ENCODE results near the gene S100A5. TPM values are rescaled to one million over a fixed set of nuclear protein-coding genes. Genes with fewer than 3 reads are reported as not detected.
A peak's percentile ranks its signal among the peaks of the same experiment; 100 is the strongest.

S100A5 gene
- total RNA-seq, 1 donor from 2014 or later = not detected

DNA sequence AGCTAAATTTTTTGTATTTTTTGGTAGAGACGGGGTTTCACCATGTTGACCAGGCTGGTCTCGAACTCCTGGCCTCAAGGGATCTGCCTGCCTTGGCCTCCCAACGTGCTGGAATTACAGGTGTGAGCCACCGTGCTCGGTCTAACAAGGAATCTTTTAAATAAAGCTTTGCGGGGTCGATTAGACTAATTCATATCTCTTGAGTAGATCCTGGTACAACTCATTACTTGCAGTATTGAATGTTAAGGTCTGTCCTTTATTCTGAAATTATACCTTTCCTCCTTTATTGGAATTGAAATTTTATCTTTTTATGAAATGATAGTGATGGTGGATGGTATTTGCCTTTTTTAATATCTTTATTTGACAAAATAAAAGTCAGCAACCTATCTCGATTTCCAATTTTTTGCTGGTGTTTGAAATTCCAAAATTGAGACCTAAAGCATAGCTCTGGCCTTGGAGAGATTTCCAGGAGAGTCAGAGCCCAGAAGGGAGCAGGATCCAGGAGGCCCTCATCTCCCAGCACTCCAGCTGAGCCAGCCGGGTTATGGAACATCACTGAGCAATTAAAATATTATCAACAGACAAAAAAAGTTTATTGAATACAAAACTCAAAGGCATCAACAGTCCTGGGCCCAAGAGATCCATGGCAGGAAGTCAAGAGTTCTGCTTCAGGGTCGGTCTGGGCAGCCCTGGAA is 20.2 kb upstream of the S100A5 start:
- H3K4me1 ChIP-seq (ENCODE audit: control insufficient read depth in 3 of 3, insufficient read depth in 3 of 3, low read length in 3 of 3) = peaks cover 4 to 7% (median 6%) of the 10 kb centered on the region in 3 donors
- no peaks in the 10 kb centered on the region for H3K27me3 ChIP-seq (ENCODE audit: control insufficient read depth in 3 of 3, insufficient read depth in 3 of 3, low read length in 3 of 3)
- no peak overlapping the region for H3K4me3 ChIP-seq (ENCODE audit: low read length in 3 of 3)
- no peak overlapping the region for H3K9ac ChIP-seq (ENCODE audit: low read depth in 1 of 3, low read length in 3 of 3)
- no peaks in the 10 kb centered on the region for H3K9me3 ChIP-seq (ENCODE audit: control insufficient read depth in 3 of 3, low read length in 3 of 3)
- no peaks in the 10 kb centered on the region for H3K36me3 ChIP-seq (ENCODE audit: control insufficient read depth in 3 of 3, insufficient read depth in 3 of 3, low read length in 3 of 3)
- H3K27ac ChIP-seq (ENCODE audit: low read depth, low read length) = no peak overlapping the region

DNA sequence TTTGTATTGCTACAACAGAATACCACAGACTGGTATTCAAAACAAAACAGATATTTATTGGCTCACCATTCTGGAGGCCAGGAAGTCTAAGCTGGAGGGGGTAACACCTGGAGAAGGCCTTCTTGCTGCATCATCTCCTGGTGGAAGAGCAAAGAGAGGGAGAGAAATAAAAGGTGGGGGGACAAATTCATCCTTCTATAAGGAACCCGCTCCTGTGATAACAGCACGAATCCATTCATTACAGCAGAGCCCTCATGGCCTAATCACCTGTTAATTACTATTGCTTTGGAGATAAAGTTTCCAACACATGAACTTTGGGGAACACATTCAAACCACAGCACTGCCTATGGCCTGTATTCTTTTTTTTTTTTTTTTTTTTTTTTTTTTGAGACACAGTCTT is 19.5 kb upstream of the S100A5 start:
- H3K4me3 ChIP-seq (ENCODE audit: low read length in 3 of 3) = no peak overlapping the region
- no peaks in the 10 kb centered on the region for H3K36me3 ChIP-seq (ENCODE audit: control insufficient read depth in 3 of 3, insufficient read depth in 3 of 3, low read length in 3 of 3)
- H3K27ac ChIP-seq (ENCODE audit: low read depth, low read length) = no peak overlapping the region
- peaks cover 0 to under 1% (median 0%) of the 10 kb centered on the region in 3 donors for H3K4me1 ChIP-seq (ENCODE audit: control insufficient read depth in 3 of 3, insufficient read depth in 3 of 3, low read length in 3 of 3)
- H3K9me3 ChIP-seq (ENCODE audit: control insufficient read depth in 3 of 3, low read length in 3 of 3) = no peaks in the 10 kb centered on the region
- H3K27me3 ChIP-seq (ENCODE audit: control insufficient read depth in 3 of 3, insufficient read depth in 3 of 3, low read length in 3 of 3) = no peaks in the 10 kb centered on the region
- no peak overlapping the region for H3K9ac ChIP-seq (ENCODE audit: low read depth in 1 of 3, low read length in 3 of 3)

DNA sequence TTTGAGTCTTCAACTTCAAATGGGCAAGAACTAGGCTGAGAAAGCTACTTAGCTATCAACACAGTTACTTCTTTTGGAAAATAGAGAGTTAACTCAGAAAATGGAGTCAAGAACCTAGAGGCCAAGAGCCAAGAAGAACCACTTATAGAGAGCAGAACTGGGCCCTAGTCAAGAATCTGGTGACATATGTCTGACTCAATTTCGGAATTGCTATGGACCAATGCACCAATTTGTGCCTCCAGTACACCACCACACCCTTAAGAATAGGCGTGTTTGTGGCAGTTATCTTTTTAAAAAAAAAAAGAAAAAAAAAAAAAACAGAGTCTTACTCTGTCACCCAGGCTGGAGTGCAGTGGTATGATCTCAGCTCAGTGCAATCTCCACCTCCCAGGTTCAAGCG is 17.1 kb upstream of the S100A5 start:
- no peak overlapping the region for H3K27ac ChIP-seq (ENCODE audit: low read depth, low read length)
- no peak overlapping the region for H3K9ac ChIP-seq (ENCODE audit: low read depth in 1 of 3, low read length in 3 of 3)
- H3K4me3 ChIP-seq (ENCODE audit: low read length in 3 of 3) = no peak overlapping the region
- peaks cover 9 to 16% (median 13%) of the 10 kb centered on the region in 3 donors for H3K4me1 ChIP-seq (ENCODE audit: control insufficient read depth in 3 of 3, insufficient read depth in 3 of 3, low read length in 3 of 3)
- no peaks in the 10 kb centered on the region for H3K27me3 ChIP-seq (ENCODE audit: control insufficient read depth in 3 of 3, insufficient read depth in 3 of 3, low read length in 3 of 3)
- H3K36me3 ChIP-seq (ENCODE audit: control insufficient read depth in 3 of 3, insufficient read depth in 3 of 3, low read length in 3 of 3) = no peaks in the 10 kb centered on the region
- no peaks in the 10 kb centered on the region for H3K9me3 ChIP-seq (ENCODE audit: control insufficient read depth in 3 of 3, low read length in 3 of 3)

DNA sequence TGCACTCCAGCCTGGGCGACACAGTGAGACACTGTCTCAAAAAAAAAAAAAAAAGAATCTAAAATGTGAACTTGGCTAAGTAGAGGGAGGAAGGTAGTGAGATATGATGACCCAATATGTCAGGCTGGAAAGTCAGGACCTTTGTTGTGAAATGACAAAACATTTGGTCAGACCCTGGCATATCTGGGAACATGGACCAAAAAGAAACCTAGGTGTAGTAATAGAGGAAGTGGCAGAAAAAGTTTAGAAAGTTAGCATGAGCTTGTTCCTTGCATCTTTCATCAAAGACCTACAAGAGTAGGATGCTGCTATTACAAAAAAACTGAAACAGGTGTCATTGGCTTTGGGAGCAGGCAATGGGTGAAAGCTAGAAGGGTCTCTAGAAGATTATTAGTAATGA is 15.6 kb upstream of the S100A5 start:
- H3K27me3 ChIP-seq (ENCODE audit: control insufficient read depth in 3 of 3, insufficient read depth in 3 of 3, low read length in 3 of 3) = no peaks in the 10 kb centered on the region
- peaks cover 9 to 16% (median 13%) of the 10 kb centered on the region in 3 donors for H3K4me1 ChIP-seq (ENCODE audit: control insufficient read depth in 3 of 3, insufficient read depth in 3 of 3, low read length in 3 of 3)
- no peak overlapping the region for H3K9ac ChIP-seq (ENCODE audit: low read depth in 1 of 3, low read length in 3 of 3)

DNA sequence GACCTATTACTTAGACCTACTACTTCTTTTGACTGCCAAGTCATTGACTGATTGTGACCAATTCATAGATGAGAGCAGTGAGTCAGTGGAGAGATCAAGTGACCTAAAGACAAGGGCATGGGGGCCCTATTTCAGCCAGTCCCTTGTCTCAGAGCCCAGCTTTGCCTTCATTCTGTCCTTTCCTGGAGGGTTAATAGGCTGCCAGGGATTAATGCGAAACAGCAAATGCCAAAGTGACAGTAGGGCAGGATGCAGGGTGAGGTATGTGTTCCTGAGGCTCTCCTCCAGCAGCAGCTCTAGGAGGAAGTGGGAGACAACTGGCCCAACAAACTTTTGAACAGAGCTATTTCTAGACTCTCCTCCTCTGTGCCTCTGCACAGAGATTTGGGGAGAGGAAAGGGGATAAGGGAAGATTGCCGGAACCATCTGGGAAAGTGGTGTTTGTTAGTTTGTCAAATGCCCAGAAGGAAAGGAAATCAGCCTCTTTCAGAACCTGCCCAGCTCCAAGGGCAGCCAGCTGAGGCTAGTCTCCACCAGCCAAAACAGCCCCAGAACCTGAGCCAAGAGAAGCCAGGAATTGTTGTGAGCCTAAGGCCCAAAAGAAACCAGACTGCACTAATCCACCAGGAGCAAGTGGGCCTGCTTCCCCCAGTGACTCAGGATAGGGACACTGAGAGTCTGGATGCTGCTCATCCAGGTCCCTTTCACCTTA is 13.3 kb upstream of the S100A5 start:
- no peak overlapping the region for H3K4me3 ChIP-seq (ENCODE audit: low read length in 3 of 3)
- no peaks in the 10 kb centered on the region for H3K27me3 ChIP-seq (ENCODE audit: control insufficient read depth in 3 of 3, insufficient read depth in 3 of 3, low read length in 3 of 3)
- H3K9me3 ChIP-seq (ENCODE audit: control insufficient read depth in 3 of 3, low read length in 3 of 3) = no peaks in the 10 kb centered on the region
- peaks cover 24 to 36% (median 33%) of the 10 kb centered on the region in 3 donors for H3K4me1 ChIP-seq (ENCODE audit: control insufficient read depth in 3 of 3, insufficient read depth in 3 of 3, low read length in 3 of 3)
- no peaks in the 10 kb centered on the region for H3K36me3 ChIP-seq (ENCODE audit: control insufficient read depth in 3 of 3, insufficient read depth in 3 of 3, low read length in 3 of 3)
- peak overlapping the region; percentile 51 for H3K27ac ChIP-seq (ENCODE audit: low read depth, low read length)
- peak overlapping the region in 1 of 3 donors; percentile 33 for H3K9ac ChIP-seq (ENCODE audit: low read depth in 1 of 3, low read length in 3 of 3)

More for the DNA sequence above, 15.6 kb upstream of the S100A5 start:
- Histone ChIP-seq H3K27ac (ENCODE audit: low read depth, low read length) (no peak overlapping the region), H3K36me3 (ENCODE audit: control insufficient read depth in 3 of 3, insufficient read depth in 3 of 3, low read length in 3 of 3) (no peaks in the 10 kb centered on the region), H3K9me3 (ENCODE audit: control insufficient read depth in 3 of 3, low read length in 3 of 3) (no peaks in the 10 kb centered on the region), H3K4me3 (ENCODE audit: low read length in 3 of 3) (no peak overlapping the region)

DNA sequence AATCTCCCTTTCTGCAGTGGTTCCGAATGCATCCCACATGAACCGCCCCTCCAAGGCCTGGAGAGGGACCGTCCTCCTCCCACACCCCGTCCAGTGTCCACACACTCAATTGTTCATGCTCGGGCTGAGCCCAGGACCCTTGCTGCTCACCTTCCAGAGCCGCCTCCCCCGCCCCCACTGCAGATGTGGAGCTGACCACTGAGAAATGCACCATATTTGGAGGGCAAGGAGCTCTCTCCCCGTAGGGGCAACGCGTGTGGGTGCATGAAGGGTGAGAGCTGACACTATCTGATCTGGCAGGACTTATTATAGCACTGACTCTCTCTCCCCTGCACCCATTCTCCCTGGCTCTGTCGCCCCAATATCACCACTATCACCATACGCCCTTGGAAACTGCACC is 12.4 kb upstream of the S100A5 start:
- Histone ChIP-seq H3K36me3 (ENCODE audit: control insufficient read depth in 3 of 3, insufficient read depth in 3 of 3, low read length in 3 of 3) (no peaks in the 10 kb centered on the region), H3K4me3 (ENCODE audit: low read length in 3 of 3) (no peak overlapping the region), H3K9ac (ENCODE audit: low read depth in 1 of 3, low read length in 3 of 3) (no peak overlapping the region), H3K27ac (ENCODE audit: low read depth, low read length) (no peak overlapping the region), H3K27me3 (ENCODE audit: control insufficient read depth in 3 of 3, insufficient read depth in 3 of 3, low read length in 3 of 3) (no peaks in the 10 kb centered on the region), H3K4me1 (ENCODE audit: control insufficient read depth in 3 of 3, insufficient read depth in 3 of 3, low read length in 3 of 3) (peaks cover 32 to 45% (median 42%) of the 10 kb centered on the region in 3 donors), H3K9me3 (ENCODE audit: control insufficient read depth in 3 of 3, low read length in 3 of 3) (no peaks in the 10 kb centered on the region)

DNA sequence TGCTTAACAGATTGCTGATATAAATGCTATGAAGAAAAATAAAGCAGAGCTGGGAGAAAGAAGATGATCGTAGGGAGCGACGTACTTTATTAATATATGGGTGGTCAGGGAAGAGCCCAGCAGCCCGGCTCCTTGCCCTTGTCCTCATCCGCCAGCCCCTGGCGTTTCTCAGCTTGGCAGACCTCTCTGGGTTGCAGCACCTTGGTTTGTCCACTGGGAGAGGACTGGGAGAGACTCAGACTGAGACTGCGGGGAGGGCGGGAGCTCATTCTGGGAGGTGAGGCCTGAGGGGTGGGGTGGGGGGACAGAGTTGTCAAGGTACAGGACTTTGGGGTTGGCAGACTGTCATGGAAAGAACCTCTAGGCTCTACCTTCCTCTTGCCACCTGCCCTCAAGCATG is 11.6 kb upstream of the S100A5 start:
- H3K27me3 ChIP-seq (ENCODE audit: control insufficient read depth in 3 of 3, insufficient read depth in 3 of 3, low read length in 3 of 3) = no peaks in the 10 kb centered on the region
- H3K9me3 ChIP-seq (ENCODE audit: control insufficient read depth in 3 of 3, low read length in 3 of 3) = no peaks in the 10 kb centered on the region
- no peak overlapping the region for H3K9ac ChIP-seq (ENCODE audit: low read depth in 1 of 3, low read length in 3 of 3)
- H3K4me3 ChIP-seq (ENCODE audit: low read length in 3 of 3) = no peak overlapping the region
- H3K27ac ChIP-seq (ENCODE audit: low read depth, low read length) = no peak overlapping the region
- no peaks in the 10 kb centered on the region for H3K36me3 ChIP-seq (ENCODE audit: control insufficient read depth in 3 of 3, insufficient read depth in 3 of 3, low read length in 3 of 3)
- peaks cover 39 to 53% (median 48%) of the 10 kb centered on the region in 3 donors for H3K4me1 ChIP-seq (ENCODE audit: control insufficient read depth in 3 of 3, insufficient read depth in 3 of 3, low read length in 3 of 3)

DNA sequence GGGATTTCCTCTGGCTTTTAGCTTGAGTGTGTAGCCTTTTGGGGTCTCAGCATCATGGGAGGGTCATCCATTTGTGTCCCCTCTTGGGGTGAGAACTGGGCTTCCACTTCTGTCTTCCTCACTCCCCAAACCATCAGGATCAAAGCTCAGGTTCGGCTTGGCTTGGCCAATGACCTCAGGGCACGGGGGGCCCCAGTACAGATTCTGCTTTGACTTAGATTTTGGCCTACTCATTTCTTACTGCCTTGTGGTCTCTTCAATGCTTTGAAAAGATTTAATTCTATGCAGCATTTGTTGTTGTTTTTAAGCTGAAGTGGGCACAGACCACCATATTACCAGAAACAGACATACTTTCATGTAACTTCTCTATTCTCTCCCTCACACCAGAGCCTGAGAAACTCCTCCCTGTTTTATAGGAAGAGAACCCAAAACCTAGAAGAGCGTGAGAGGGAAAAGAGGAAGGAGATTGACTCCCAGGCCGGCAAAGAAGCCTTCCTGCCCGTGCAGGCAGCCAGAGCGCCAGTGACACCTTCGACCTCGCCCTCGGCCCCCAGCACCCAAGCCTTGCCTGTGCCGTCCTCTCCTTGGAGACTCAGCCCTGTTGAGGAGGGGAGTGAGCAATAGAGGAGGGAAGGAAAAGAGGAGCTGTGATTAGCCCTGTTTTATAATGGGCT is 10.2 kb upstream of the S100A5 start:
- Histone ChIP-seq H3K36me3 (ENCODE audit: control insufficient read depth in 3 of 3, insufficient read depth in 3 of 3, low read length in 3 of 3) (no peaks in the 10 kb centered on the region), H3K27me3 (ENCODE audit: control insufficient read depth in 3 of 3, insufficient read depth in 3 of 3, low read length in 3 of 3) (no peaks in the 10 kb centered on the region), H3K4me1 (ENCODE audit: control insufficient read depth in 3 of 3, insufficient read depth in 3 of 3, low read length in 3 of 3) (peaks cover 48 to 65% (median 56%) of the 10 kb centered on the region in 3 donors), H3K9ac (ENCODE audit: low read depth in 1 of 3, low read length in 3 of 3) (no peak overlapping the region), H3K27ac (ENCODE audit: low read depth, low read length) (no peak overlapping the region), H3K4me3 (ENCODE audit: low read length in 3 of 3) (no peak overlapping the region), H3K9me3 (ENCODE audit: control insufficient read depth in 3 of 3, low read length in 3 of 3) (no peaks in the 10 kb centered on the region)

DNA sequence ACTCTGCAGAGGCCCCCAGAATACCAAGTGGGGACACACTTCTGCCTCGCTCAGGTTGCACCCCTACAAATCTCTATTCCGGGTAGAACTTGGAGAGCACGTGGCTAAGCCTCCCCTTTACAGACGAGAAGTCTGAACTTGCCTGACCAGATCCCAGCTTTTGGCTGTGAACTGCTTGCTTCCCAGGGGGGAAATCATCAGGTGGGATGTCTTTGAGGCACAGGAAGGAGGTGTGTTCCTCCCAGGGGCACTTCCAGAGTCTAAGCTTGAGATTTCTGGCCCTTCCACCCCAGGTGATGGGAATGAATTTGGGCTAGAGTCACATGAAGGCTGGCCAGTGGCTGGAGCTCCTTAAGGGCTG is 9.6 kb upstream of the S100A5 start:
- Histone ChIP-seq H3K27me3 (ENCODE audit: control insufficient read depth in 3 of 3, insufficient read depth in 3 of 3, low read length in 3 of 3) (no peaks in the 10 kb centered on the region), H3K27ac (ENCODE audit: low read depth, low read length) (peak overlapping the region; percentile 72), H3K9me3 (ENCODE audit: control insufficient read depth in 3 of 3, low read length in 3 of 3) (no peaks in the 10 kb centered on the region), H3K9ac (ENCODE audit: low read depth in 1 of 3, low read length in 3 of 3) (no peak overlapping the region), H3K4me3 (ENCODE audit: low read length in 3 of 3) (no peak overlapping the region), H3K4me1 (ENCODE audit: control insufficient read depth in 3 of 3, insufficient read depth in 3 of 3, low read length in 3 of 3) (peaks cover 54 to 71% (median 61%) of the 10 kb centered on the region in 3 donors), H3K36me3 (ENCODE audit: control insufficient read depth in 3 of 3, insufficient read depth in 3 of 3, low read length in 3 of 3) (no peaks in the 10 kb centered on the region)

Measured in skeletal muscle tissue (tissue), 4 donors.